ENCODE data around the gene LTB4R2.

DNA sequence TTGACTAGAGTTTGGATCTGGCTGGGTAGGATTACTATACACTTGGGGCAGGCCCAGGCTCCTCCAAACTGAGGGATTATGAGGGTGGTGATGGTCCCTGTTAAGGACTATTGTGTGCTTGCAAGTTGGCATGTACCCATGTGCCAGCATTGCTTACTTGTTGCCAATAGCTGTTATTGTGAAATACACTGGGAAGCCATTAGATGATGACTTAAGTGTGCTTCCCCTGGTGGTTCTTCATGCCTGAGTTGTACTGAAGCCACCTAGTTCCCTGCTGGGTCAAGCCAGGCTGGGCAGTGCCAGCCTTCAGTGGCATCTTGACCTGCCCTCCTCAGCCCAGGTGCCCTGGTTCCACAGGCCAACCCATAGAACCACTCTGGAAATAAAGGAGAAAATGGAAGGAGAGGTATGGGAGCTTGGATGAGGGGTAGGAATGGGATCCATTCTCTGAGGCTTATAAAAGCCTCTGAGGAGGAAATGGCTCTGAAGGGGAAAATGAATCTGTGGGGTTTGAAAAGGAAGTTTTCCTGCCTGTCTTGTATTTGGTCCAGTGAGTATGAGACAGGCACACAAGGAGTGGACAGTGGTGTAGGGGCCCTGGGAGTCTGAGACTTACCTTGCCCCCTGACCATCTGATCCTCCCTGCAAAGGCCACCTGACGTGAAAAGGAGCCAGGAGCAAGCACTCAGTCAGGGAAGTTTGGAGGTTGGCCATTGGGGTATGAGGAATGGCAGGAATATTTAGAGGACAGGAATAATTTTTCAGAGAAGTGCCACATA lies 2.1 kb downstream of the LTB4R2 start:
- TF ChIP-seq, protein P1, sequence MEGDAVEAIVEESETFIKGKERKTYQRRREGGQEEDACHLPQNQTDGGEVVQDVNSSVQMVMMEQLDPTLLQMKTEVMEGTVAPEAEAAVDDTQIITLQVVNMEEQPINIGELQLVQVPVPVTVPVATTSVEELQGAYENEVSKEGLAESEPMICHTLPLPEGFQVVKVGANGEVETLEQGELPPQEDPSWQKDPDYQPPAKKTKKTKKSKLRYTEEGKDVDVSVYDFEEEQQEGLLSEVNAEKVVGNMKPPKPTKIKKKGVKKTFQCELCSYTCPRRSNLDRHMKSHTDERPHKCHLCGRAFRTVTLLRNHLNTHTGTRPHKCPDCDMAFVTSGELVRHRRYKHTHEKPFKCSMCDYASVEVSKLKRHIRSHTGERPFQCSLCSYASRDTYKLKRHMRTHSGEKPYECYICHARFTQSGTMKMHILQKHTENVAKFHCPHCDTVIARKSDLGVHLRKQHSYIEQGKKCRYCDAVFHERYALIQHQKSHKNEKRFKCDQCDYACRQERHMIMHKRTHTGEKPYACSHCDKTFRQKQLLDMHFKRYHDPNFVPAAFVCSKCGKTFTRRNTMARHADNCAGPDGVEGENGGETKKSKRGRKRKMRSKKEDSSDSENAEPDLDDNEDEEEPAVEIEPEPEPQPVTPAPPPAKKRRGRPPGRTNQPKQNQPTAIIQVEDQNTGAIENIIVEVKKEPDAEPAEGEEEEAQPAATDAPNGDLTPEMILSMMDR (IDR thresholded peaks at IDR 0.05): peak in 1 of 6 experiments; percentile 13
- no peak for TF ChIP-seq EP300 (IDR thresholded peaks at IDR 0.05)
